ENCODE measurements around the gene AMMECR1.

- TF ChIP-seq ZNF274 (IDR thresholded peaks at IDR 0.05; ENCODE audit: low read depth, low read length) = no peak
- TF ChIP-seq YY1 (IDR thresholded peaks at IDR 0.05; ENCODE audit: insufficient read depth, insufficient read length) = no peak
Observed at GRCh38 chrX:110301194-110301593, 16.7 kb downstream of the AMMECR1 start.
